ENCODE results near the gene CTNND2. TPM values are rescaled to one million over a fixed set of nuclear protein-coding genes. Genes with fewer than 3 reads are reported as not detected.

CTNND2 gene
- total and polyA plus RNA-seq, 2 donors (not counting 1 experiment from before 2014, with no cell fraction given), result not detected

DNA sequence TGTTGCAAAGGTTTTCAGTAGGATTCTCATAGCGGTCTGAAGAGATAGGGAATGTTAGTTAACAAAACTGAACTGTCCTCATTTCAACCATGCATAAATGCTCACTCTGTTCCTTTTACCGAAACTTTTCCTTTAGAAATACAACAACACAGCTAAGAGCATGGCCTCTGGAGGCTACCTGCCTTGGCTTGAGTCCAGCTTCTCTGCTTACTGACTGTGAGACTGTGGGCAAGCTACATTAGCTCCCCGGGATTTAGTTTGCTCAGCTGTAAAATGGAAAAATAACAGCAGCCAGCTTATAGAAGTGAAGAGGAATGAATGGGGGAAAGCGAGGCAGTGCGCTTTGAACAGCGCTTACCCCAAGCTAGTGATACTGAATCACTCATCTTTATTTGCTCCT lies 635.4 kb downstream of the CTNND2 start:
- no peaks in the 10 kb centered on the region for H3K79me2 ChIP-seq (ENCODE audit: control insufficient read depth, insufficient read depth, low read length)
- intact Hi-C loops (cut with micrococcal nuclease), result no loop called here
- H3K27ac ChIP-seq (ENCODE audit: low read length in 2 of 2), result no peak overlapping the region
- Mint-ChIP-seq H3K4me3 (no peak overlapping the region), H3K27me3 (no peaks in the 10 kb centered on the region), H3K9me3 (ENCODE audit: insufficient read depth) (no peaks in the 10 kb centered on the region), H3K4me1 (no peaks in the 10 kb centered on the region), H3K27ac (no peak overlapping the region)
- H4K20me1 ChIP-seq (ENCODE audit: control insufficient read depth, insufficient read depth, low read length, poor library complexity, severe bottlenecking), result no peaks in the 10 kb centered on the region
- ATAC-seq (ENCODE audit: low read depth) (no peak), DNase-seq (no peak)
- H3K9me3 ChIP-seq (ENCODE audit: control extremely low read depth in 1 of 3, control insufficient read depth in 2 of 3, insufficient read depth in 1 of 3, low read length in 2 of 3), result no peaks in the 10 kb centered on the region
- H2AFZ ChIP-seq (ENCODE audit: insufficient read depth, low read depth, low read length, poor library complexity, severe bottlenecking), result no peak overlapping the region
- POLR2A ChIA-PET, result no interaction called here
- CTCF ChIA-PET, result no interaction called here
- H3K4me2 ChIP-seq (replicated peaks; ENCODE audit: low read depth, low read length, poor library complexity, severe bottlenecking), result no peak overlapping the region
- no peak overlapping the region for H3K9ac ChIP-seq (ENCODE audit: low read length)
- H3K4me1 ChIP-seq (ENCODE audit: control insufficient read depth in 2 of 2, insufficient read depth in 2 of 2, low read length in 2 of 2), result no peaks in the 10 kb centered on the region
- no peaks in the 10 kb centered on the region for H3K27me3 ChIP-seq (replicated peaks in 1 of 4; ENCODE audit: control extremely low read depth in 1 of 4, control insufficient read depth in 3 of 4, insufficient read depth in 4 of 4, low read length in 3 of 4)
- 100% methylated on average over 1 of the region's 6 CpGs for WGBS (ENCODE audit: insufficient coverage)
- TF ChIP-seq EZH2 (IDR thresholded peaks at IDR 0.05; ENCODE audit: borderline replicate concordance, insufficient read depth, low read depth, low read length, poor library complexity, severe bottlenecking) (no peak), CTCF (IDR thresholded peaks at IDR 0.05) (no peak)
- no peak overlapping the region for H3K4me3 ChIP-seq (ENCODE audit: control extremely low read depth in 1 of 5, extremely low read depth in 1 of 5, insufficient read depth in 1 of 5, low read depth in 2 of 5, low read length in 4 of 5)
- no peaks in the 10 kb centered on the region for H3K36me3 ChIP-seq (replicated peaks in 1 of 2; ENCODE audit: control extremely low read depth in 1 of 2, control insufficient read depth in 1 of 2, extremely low read depth in 1 of 2, insufficient read depth in 2 of 2, low read length in 1 of 2)

GRCh38 chr5:11266331-11266730 lies 637.9 kb downstream of the CTNND2 start:
- H3K4me2 ChIP-seq (replicated peaks; ENCODE audit: low read depth, low read length, poor library complexity, severe bottlenecking), result no peak overlapping the region
- H3K27me3 ChIP-seq (replicated peaks in 1 of 4; ENCODE audit: control extremely low read depth in 1 of 4, control insufficient read depth in 3 of 4, insufficient read depth in 4 of 4, low read length in 3 of 4), result peaks cover 0 to under 1% (median 0%) of the 10 kb centered on the region in 4 experiments
- H3K4me3 ChIP-seq (ENCODE audit: control extremely low read depth in 1 of 5, extremely low read depth in 1 of 5, insufficient read depth in 1 of 5, low read depth in 2 of 5, low read length in 4 of 5), result no peak overlapping the region
- Mint-ChIP-seq H3K9me3 (ENCODE audit: insufficient read depth) (no peaks in the 10 kb centered on the region), H3K4me3 (no peak overlapping the region), H3K27ac (no peak overlapping the region), H3K27me3 (no peaks in the 10 kb centered on the region), H3K4me1 (no peaks in the 10 kb centered on the region)
- no peaks in the 10 kb centered on the region for H3K4me1 ChIP-seq (ENCODE audit: control insufficient read depth in 2 of 2, insufficient read depth in 2 of 2, low read length in 2 of 2)
- TF ChIP-seq EZH2 (IDR thresholded peaks at IDR 0.05; ENCODE audit: borderline replicate concordance, insufficient read depth, low read depth, low read length, poor library complexity, severe bottlenecking), result no peak
- no peak for TF ChIP-seq CTCF (IDR thresholded peaks at IDR 0.05)
- intact Hi-C loops (cut with micrococcal nuclease), result no loop called here
- no peak overlapping the region for H3K9ac ChIP-seq (ENCODE audit: low read length)
- H3K9me3 ChIP-seq (ENCODE audit: control extremely low read depth in 1 of 3, control insufficient read depth in 2 of 3, insufficient read depth in 1 of 3, low read length in 2 of 3), result no peaks in the 10 kb centered on the region
- ChIA-PET CTCF (no interaction called here), POLR2A (no interaction called here)
- H3K79me2 ChIP-seq (ENCODE audit: control insufficient read depth, insufficient read depth, low read length), result no peaks in the 10 kb centered on the region
- H3K27ac ChIP-seq (ENCODE audit: low read length in 2 of 2), result no peak overlapping the region
- no peak overlapping the region for H2AFZ ChIP-seq (ENCODE audit: insufficient read depth, low read depth, low read length, poor library complexity, severe bottlenecking)
- ATAC-seq (ENCODE audit: low read depth), result no peak
- H3K36me3 ChIP-seq (replicated peaks in 1 of 2; ENCODE audit: control extremely low read depth in 1 of 2, control insufficient read depth in 1 of 2, extremely low read depth in 1 of 2, insufficient read depth in 2 of 2, low read length in 1 of 2), result no peaks in the 10 kb centered on the region
- H4K20me1 ChIP-seq (ENCODE audit: control insufficient read depth, insufficient read depth, low read length, poor library complexity, severe bottlenecking), result no peaks in the 10 kb centered on the region
- WGBS (ENCODE audit: insufficient coverage), result 100% methylated on average over 1 of the region's 2 CpGs
- no peak for DNase-seq
